GM12878 (cell line): ENCODE data around the gene TKTL1. TPM values are rescaled to one million over a fixed set of nuclear protein-coding genes. Genes with fewer than 3 reads are reported as not detected.

ENCODE experiments used
- BRCA1 ChIP-seq: IDR thresholded peaks from 2 replicates; pipeline ENCODE4 v1.6.1; 2011; ENCODE audit warnings: low read depth, low read length, improper control_type of control experiment
- CBFB ChIP-seq: IDR thresholded peaks from 2 replicates; pipeline ENCODE4 v1.6.1; 2016; ENCODE audit warnings: antibody characterized with exemption, low read depth
- CHD1 ChIP-seq: IDR thresholded peaks from 2 replicates; pipeline ENCODE4 v1.6.1; 2012; ENCODE audit warnings: low read depth, low read length, improper control_type of control experiment
- CHD2 ChIP-seq: IDR thresholded peaks from 2 replicates; pipeline ENCODE4 v1.6.1; 2011; ENCODE audit warnings: low read depth, low read length, improper control_type of control experiment, borderline replicate concordance
- FOXM1 ChIP-seq: IDR thresholded peaks from 2 replicates; pipeline ENCODE4 v1.6.1; 2012; ENCODE audit warnings: low read depth, mild to moderate bottlenecking, inconsistent platforms, low read length, moderate library complexity
- IRF4 ChIP-seq: IDR thresholded peaks from 2 replicates; pipeline ENCODE4 v1.6.1; 2011; ENCODE audit warnings: low read depth, low read length
- JUNB ChIP-seq: IDR thresholded peaks from 2 replicates; pipeline ENCODE4 v1.6.1; 2016; ENCODE audit warnings: antibody characterized with exemption, mild to moderate bottlenecking
- LARP7 ChIP-seq: fragments of 450-650 bp; IDR thresholded peaks from 2 replicates; pipeline ENCODE4 v1.6.1; 2017; ENCODE audit warnings: mild to moderate bottlenecking
- MXI1 ChIP-seq: fragments of 150-350 bp; IDR thresholded peaks from 2 replicates; pipeline ENCODE4 v1.6.1; 2011; ENCODE audit warnings: low read depth, mild to moderate bottlenecking, inconsistent platforms, low read length, improper control_type of control experiment
- TCF3 ChIP-seq: IDR thresholded peaks from 2 replicates; pipeline ENCODE4 v1.6.1; 2012; ENCODE audit warnings: low read depth, mild to moderate bottlenecking, low read length, borderline replicate concordance; ENCODE audit not compliant: insufficient read depth
- TCF7 ChIP-seq: IDR thresholded peaks from 2 replicates; pipeline ENCODE4 v1.6.1; 2014; ENCODE audit warnings: antibody characterized with exemption, borderline replicate concordance
- polyA plus RNA-seq, 11 experiments: library from polyadenylated mRNA; depleted of rRNA in 4 of 11; unstranded in 6 of 11; stranded (reverse) in 5 of 11; fragments of >200 nt; fragmentation: Nextera tagmentation in 4 of 11; fragmentation: Illumina TruSeq in 1 of 11; extraction: Ambion mirVana in 4 of 11; extraction: Trizol in 1 of 11; gene quantifications; 1 replicate in 1 of 11; 2 replicates in 10 of 11; pipeline versions ENCODE4 v1.2.1 to v1.2.3, GENCODE V29; 2011 to 2016; ENCODE audit warnings: inconsistent platforms in 2 of 11, missing spikeins in 2 of 11, low read depth in 1 of 11
- total RNA-seq, 4 experiments: library from RNA; depleted of rRNA in 3 of 4; stranded (reverse); fragments of >200 nt in 3 of 4; fragmentation: Illumina TruSeq in 1 of 4; extraction: Trizol in 1 of 4; gene quantifications; 2 replicates each; pipeline versions ENCODE4 v1.2.1 to v1.2.3, GENCODE V29; 2013 to 2021
- TF ChIP-seq, protein P1 (sequence below): fragments of 450-650 bp; IDR thresholded peaks from 2 replicates; pipeline ENCODE4 v1.6.1; 2017; ENCODE audit warnings: mild to moderate bottlenecking, moderate library complexity
- TF ChIP-seq, protein P2 (sequence below): fragments of 450-650 bp; formaldehyde crosslinking; IDR thresholded peaks from 2 replicates; pipeline ENCODE4 v1.4.0; 2020; ENCODE audit warnings: mild to moderate bottlenecking, moderate library complexity
- TF ChIP-seq, protein P3 (sequence below): fragments of 450-650 bp; conservative IDR thresholded peaks from 2 replicates; pipeline ENCODE4 v1.6.1; 2017; ENCODE audit warnings: mild to moderate bottlenecking, moderate library complexity

The TKTL1 gene
- total and polyA plus RNA-seq, 10 of the 15 experiments (the other 5 are each of a cell fraction or from before 2014, with no cell fraction given) = 0.01 to 0.07 TPM; not detected in 8

DNA sequence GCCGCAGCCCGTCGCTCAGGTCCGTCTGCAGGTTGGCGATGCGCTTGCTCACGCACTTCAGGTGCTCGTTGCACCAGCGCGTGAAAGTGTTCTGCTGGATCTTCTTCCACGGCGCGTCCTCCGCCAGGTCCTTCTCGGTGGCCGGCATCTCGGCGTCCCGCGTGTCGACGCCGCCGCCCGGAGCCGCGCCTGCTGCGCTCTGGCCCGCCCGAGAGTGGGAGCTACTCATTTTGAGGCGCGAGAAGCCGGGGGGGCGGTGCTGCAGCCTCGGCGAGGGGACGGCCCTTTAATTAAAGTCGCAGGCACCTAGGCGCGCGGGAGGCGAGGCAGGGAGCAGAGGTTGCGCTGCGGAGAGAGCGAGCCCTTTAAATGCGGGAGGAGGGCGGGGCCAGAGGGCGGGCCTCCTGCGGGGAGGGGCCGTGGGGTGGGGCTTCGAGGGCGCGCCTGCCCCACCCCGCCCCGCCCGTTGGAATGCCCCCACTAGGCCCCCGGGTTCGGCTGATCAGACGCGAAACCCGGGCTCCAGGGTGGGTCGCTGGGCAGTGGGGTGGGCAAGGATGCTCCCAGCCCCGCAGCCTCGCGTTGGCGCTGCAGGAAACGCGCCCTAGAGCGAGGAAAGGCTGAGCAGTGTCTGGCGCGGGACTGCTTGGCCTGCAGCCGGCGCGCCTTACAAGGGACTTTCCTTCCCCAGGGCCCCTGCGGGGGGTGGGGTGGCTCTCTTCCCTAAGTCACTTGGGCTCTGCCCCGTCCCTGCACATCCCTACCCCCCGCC is 75.6 kb downstream of the TKTL1 start (continued):
- TF ChIP-seq TCF3 (peak; percentile 74; the same call in 1 of the 2 replicates), JUNB (no peak), CHD2 (peak; percentile 34; the same call in 1 of the 2 replicates), LARP7 (peak; percentile 43; the same call in 1 of the 2 replicates), CHD1 (no peak), IRF4 (no peak), BRCA1 (no peak), CBFB (no peak), MXI1 (0 out of 2 replicates have a peak, but pooled peaks have one; percentile 35), FOXM1 (no peak), TCF7 (no peak)
- TF ChIP-seq, protein P1, sequence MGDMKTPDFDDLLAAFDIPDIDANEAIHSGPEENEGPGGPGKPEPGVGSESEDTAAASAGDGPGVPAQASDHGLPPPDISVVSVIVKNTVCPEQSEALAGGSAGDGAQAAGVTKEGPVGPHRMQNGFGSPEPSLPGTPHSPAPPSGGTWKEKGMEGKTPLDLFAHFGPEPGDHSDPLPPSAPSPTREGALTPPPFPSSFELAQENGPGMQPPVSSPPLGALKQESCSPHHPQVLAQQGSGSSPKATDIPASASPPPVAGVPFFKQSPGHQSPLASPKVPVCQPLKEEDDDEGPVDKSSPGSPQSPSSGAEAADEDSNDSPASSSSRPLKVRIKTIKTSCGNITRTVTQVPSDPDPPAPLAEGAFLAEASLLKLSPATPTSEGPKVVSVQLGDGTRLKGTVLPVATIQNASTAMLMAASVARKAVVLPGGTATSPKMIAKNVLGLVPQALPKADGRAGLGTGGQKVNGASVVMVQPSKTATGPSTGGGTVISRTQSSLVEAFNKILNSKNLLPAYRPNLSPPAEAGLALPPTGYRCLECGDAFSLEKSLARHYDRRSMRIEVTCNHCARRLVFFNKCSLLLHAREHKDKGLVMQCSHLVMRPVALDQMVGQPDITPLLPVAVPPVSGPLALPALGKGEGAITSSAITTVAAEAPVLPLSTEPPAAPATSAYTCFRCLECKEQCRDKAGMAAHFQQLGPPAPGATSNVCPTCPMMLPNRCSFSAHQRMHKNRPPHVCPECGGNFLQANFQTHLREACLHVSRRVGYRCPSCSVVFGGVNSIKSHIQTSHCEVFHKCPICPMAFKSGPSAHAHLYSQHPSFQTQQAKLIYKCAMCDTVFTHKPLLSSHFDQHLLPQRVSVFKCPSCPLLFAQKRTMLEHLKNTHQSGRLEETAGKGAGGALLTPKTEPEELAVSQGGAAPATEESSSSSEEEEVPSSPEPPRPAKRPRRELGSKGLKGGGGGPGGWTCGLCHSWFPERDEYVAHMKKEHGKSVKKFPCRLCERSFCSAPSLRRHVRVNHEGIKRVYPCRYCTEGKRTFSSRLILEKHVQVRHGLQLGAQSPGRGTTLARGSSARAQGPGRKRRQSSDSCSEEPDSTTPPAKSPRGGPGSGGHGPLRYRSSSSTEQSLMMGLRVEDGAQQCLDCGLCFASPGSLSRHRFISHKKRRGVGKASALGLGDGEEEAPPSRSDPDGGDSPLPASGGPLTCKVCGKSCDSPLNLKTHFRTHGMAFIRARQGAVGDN = 0 out of 2 replicates have a peak, but pooled peaks have one; percentile 36
- TF ChIP-seq, protein P2, sequence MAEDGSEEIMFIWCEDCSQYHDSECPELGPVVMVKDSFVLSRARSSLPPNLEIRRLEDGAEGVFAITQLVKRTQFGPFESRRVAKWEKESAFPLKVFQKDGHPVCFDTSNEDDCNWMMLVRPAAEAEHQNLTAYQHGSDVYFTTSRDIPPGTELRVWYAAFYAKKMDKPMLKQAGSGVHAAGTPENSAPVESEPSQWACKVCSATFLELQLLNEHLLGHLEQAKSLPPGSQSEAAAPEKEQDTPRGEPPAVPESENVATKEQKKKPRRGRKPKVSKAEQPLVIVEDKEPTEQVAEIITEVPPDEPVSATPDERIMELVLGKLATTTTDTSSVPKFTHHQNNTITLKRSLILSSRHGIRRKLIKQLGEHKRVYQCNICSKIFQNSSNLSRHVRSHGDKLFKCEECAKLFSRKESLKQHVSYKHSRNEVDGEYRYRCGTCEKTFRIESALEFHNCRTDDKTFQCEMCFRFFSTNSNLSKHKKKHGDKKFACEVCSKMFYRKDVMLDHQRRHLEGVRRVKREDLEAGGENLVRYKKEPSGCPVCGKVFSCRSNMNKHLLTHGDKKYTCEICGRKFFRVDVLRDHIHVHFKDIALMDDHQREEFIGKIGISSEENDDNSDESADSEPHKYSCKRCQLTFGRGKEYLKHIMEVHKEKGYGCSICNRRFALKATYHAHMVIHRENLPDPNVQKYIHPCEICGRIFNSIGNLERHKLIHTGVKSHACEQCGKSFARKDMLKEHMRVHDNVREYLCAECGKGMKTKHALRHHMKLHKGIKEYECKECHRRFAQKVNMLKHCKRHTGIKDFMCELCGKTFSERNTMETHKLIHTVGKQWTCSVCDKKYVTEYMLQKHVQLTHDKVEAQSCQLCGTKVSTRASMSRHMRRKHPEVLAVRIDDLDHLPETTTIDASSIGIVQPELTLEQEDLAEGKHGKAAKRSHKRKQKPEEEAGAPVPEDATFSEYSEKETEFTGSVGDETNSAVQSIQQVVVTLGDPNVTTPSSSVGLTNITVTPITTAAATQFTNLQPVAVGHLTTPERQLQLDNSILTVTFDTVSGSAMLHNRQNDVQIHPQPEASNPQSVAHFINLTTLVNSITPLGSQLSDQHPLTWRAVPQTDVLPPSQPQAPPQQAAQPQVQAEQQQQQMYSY (CRISPR knock-in tag) = no peak
- TF ChIP-seq, protein P3, sequence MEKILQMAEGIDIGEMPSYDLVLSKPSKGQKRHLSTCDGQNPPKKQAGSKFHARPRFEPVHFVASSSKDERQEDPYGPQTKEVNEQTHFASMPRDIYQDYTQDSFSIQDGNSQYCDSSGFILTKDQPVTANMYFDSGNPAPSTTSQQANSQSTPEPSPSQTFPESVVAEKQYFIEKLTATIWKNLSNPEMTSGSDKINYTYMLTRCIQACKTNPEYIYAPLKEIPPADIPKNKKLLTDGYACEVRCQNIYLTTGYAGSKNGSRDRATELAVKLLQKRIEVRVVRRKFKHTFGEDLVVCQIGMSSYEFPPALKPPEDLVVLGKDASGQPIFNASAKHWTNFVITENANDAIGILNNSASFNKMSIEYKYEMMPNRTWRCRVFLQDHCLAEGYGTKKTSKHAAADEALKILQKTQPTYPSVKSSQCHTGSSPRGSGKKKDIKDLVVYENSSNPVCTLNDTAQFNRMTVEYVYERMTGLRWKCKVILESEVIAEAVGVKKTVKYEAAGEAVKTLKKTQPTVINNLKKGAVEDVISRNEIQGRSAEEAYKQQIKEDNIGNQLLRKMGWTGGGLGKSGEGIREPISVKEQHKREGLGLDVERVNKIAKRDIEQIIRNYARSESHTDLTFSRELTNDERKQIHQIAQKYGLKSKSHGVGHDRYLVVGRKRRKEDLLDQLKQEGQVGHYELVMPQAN = peak; percentile 53; the same call in 1 of the 2 replicates
